Breast epithelium (tissue), 3 donors: ENCODE data around the gene TRIM26.

Experiments
- CTCF ChIP-seq, 3 donors: fragments of 450-650 bp; IDR thresholded peaks; one replicate each; pipeline ENCODE4 v1.5.1; 2016 to 2017; ENCODE audit warnings: antibody characterized with exemption in 3 of 3, mild to moderate bottlenecking in 3 of 3, moderate library complexity in 3 of 3
- POLR2A ChIP-seq: fragments of 450-650 bp; IDR thresholded peaks from one replicate; pipeline ENCODE4 v1.6.1; 2016; ENCODE audit warnings: antibody characterized with exemption, mild to moderate bottlenecking, moderate library complexity

DNA sequence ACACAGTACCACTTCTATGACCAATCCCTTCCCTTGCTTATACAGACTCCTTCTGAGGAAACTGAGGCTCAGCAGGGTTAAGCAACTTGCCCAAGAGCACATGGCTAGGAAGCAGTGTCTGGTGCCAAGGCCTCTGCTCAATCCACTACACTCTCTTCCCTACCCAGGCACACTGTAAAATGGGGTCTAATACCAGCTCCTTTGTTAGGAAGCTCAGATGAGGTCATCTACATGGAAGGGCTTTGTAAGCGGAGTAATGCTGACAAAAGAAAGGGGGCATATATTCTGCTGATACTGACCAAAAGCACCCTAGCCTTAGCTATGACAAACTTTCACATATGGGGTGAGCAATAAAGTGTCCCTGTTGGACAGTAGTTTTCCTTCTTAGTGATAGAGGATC is 9.1 kb downstream of the TRIM26 start:
- no peak for TF ChIP-seq CTCF (IDR thresholded peaks at IDR 0.05)
- TF ChIP-seq POLR2A = no peak
